Ishikawa (cell line): ENCODE data around the gene PRR33.

Experiments used
- EP300 ChIP-seq: IDR thresholded peaks from 2 replicates; pipeline ENCODE4 v1.6.1; 2012; ENCODE audit warnings: borderline replicate concordance
- YY1 ChIP-seq: IDR thresholded peaks from 2 replicates; pipeline ENCODE4 v1.6.1; 2012; ENCODE audit warnings: low read depth
- TF ChIP-seq, protein P1 (sequence below): IDR thresholded peaks from 2 replicates; pipeline ENCODE4 v1.6.1; 2012
- TF ChIP-seq, protein P2 (sequence below): IDR thresholded peaks from 2 replicates; pipeline ENCODE4 v1.6.1; 2012

DNA sequence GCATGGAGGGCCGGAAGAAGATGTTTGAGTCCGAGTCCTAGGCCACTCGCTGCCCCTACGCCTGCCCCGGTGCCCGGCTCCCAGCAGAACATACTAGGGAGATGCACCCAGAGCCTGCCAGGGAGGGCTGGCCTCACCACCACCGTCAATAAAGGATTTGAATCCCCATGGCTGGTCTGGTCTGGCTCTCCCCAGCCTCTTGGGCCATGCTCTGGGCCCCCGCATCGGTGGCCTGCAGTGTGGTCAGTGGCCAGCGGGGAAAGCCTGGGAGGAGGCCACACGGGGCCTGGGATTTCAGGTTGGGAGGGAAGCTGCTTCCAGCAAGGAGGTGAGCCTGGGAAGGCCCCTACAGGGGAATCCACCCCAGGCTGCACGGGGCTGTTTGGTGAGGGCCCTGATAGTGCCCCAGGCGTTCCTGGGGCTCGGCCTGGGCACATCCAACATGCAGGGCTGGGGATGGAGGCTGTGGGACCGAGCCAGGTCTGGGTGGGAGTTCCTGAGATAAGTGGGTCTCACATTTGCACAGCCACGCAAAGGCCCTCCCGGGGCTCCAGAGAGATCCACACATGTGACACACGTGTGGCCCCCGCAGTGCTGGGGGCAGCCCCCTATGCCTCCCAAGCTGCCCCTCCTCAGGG lies 50.1 kb downstream of the PRR33 start:
- TF ChIP-seq, protein P1, sequence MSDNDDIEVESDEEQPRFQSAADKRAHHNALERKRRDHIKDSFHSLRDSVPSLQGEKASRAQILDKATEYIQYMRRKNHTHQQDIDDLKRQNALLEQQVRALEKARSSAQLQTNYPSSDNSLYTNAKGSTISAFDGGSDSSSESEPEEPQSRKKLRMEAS: no peak
- TF ChIP-seq, protein P2, sequence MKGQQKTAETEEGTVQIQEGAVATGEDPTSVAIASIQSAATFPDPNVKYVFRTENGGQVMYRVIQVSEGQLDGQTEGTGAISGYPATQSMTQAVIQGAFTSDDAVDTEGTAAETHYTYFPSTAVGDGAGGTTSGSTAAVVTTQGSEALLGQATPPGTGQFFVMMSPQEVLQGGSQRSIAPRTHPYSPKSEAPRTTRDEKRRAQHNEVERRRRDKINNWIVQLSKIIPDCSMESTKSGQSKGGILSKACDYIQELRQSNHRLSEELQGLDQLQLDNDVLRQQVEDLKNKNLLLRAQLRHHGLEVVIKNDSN: no peak
- TF ChIP-seq YY1: no peak
- TF ChIP-seq EP300: no peak
